GM12872 (cell line): Measurements from ENCODE around the gene FAM200C.

ENCODE experiments used
- TF ChIP-seq, protein P1 (sequence below): IDR thresholded peaks from 3 replicates; pipeline ENCODE4 v1.5.1; 2011; ENCODE audit warnings: low read depth, mild to moderate bottlenecking, low read length, moderate library complexity; ENCODE audit not compliant: insufficient read depth

FAM200C gene

GRCh38 chr5:160357394-160357793, 42.5 kb downstream of the FAM200C start:
- TF ChIP-seq, protein P1, sequence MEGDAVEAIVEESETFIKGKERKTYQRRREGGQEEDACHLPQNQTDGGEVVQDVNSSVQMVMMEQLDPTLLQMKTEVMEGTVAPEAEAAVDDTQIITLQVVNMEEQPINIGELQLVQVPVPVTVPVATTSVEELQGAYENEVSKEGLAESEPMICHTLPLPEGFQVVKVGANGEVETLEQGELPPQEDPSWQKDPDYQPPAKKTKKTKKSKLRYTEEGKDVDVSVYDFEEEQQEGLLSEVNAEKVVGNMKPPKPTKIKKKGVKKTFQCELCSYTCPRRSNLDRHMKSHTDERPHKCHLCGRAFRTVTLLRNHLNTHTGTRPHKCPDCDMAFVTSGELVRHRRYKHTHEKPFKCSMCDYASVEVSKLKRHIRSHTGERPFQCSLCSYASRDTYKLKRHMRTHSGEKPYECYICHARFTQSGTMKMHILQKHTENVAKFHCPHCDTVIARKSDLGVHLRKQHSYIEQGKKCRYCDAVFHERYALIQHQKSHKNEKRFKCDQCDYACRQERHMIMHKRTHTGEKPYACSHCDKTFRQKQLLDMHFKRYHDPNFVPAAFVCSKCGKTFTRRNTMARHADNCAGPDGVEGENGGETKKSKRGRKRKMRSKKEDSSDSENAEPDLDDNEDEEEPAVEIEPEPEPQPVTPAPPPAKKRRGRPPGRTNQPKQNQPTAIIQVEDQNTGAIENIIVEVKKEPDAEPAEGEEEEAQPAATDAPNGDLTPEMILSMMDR: no peak

- TF ChIP-seq, protein P1: no peak
These were observed 43.1 kb downstream of the FAM200C start for GRCh38 chr5:160356550-160357347.

GRCh38 chr5:160354666-160355065, 45.2 kb downstream of the FAM200C start:
- TF ChIP-seq, protein P1: no peak

- TF ChIP-seq, protein P1: no peak
These were observed 46.5 kb downstream of the FAM200C start for GRCh38 chr5:160353379-160353778.

DNA sequence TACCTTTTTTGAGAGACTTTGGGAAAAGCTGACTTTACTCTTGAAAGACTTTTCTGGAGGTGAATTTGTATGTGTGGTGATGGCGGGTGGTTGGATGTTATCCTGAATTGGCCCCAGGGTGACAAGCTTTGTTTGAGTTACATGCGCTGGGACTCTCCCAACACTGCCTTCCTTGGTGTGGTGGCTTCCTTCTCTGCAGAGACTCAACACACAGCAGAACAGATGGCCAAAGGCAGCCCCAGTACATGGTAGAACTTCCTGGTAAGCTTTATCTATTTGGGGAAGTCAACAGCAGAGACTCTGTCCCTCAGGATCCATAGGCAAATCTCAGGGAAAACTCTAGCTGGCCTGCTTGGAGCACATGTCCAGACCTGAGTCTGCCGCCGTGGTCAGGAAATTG, 47.5 kb downstream of the FAM200C start:
- TF ChIP-seq, protein P1: no peak

GRCh38 chr5:160349935-160350303, 49.9 kb downstream of the FAM200C start:
- TF ChIP-seq, protein P1: no peak

DNA sequence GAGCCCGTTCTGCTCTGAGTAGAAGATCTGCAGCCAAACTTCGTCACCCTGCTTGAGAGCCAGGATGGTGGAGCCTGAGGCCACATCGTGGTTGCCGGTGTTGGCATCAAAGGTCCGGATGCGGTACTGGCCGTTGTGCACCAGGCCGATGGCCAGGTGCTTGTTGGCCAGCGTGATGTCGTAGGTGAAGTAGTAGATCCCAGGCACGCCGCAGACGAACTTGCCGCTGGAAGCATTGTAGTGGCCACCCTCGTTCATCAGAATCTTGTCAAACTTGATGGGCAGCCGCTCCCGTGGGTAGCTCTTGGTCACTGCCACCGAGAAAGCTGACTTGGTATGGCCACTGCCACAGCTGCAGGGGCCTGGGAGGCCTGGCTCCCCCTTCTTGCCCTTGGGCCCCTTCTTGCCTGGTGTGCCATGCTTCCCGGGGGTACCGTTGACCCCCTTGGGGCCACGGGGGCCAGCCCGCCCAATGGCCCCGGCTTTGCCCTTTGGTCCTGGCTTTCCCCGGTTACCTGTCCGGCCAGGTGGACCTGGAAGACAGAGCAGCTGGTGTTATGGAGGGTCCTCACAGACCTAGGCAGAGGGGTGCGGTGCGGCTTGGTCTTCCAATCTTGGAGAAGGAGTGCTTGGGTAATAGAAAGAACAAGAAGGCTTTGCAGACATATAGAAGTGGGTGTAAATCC, 50.5 kb downstream of the FAM200C start:
- TF ChIP-seq, protein P1: no peak
